ENCODE measurements around the gene TNFRSF1B.
"Not testable (repeated sequence)": the region's sequence is repeated elsewhere in the genome, so short reads cannot be mapped to it uniquely, and the experiment has no call there.

The TNFRSF1B gene

DNA sequence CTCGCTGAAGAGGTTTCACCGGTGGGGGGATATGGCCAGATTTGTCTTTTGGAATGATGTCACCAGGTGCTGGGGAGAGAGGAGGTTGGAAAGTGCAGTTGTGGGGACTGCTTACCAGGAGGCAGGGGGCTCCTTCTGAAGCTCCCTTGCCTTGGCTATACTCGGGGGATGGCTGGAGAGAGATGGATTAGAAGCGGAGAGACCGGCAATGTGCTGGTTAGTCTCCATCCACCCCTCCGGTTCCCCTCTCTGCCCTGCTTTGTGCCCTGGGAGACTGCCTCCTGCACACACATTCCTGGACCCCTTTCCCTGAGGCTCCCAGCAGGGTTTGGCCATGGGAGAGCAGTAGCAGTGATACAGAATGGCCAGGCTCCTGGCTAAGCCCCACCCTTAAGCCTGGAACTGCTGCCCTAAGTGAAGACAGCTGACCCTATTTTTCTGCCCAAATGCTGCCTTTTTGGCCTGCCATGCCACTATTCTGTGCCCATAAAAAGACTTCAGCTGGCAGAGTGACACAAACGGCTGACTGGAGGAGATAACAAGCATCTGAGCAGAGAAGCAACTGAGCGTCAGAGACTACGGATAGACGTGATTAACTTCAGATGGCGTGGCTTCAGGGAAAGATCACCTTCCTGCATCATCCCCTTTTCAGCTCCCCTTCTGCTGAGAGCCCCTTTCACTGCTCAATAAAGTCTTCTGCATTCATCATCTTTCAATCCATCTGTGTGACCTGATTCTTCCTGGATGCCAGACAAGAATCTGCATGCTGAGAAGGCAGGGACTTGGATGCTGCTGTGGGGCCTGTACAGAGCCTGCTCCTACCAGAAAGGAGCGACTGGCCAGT is 48.5 kb downstream of the TNFRSF1B start:
- FAIRE-seq (no peak), DNase-seq (ENCODE audit: low spot score) (no peak)

DNA sequence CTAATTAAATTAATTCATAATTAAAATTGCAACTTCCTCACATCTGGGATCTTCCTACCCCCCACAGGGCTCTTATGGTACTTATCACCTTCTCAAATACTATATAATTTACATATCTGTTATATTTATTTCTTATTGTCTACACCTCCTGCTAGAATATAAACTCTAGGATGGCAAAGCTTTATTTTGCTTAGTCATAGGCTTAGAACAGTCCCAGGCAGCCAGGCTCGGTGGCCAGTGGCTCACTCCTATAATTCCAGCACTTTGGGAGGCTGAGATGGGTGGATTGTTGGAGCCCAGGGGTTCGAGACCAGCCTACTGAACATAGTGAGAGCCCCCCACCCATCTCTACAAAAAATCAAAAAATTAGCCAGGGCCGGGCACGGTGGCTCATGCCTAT is 53.0 kb downstream of the TNFRSF1B start:
- FAIRE-seq (no peak), DNase-seq (ENCODE audit: low spot score) (no peak)

DNA sequence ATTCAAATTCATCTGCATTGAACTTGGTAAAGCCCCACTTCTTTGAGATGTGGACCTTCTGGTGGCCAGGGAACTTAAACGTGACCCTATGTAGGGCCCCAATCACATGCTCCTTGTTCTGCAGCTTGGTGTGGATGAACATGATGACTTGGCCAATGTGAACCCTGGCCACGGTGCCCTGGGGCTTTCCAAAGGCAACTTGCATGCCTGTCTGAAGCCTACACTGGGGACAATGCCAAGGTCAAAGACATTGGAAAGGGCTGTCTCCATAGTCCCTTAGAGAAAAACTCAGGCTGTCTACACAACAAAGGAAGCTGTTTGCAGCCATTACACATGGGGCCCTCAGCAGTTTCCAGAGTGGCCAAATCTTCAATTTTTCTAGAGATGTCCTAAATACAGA is 54.1 kb downstream of the TNFRSF1B start:
- no peak for DNase-seq (ENCODE audit: low spot score)
- FAIRE-seq, result no peak

DNA sequence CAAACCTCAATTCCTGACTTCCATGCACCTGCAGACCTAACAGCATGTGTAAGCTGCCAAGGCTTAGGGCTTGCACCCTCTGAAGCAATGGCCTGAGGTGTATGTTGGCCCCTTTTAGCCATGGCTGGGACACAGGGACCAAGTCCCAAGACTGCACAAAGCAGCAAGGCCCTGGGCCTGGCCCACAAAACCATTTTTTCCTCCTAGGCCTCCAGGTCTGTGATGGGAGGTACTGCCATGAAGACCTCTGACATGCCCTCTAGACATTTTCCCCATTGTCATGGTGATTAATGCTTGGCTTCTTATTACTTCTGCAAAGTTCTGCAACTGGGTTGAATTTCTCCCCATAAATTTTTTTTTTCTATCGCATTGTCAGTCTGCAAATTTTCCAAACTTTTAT is 55.9 kb downstream of the TNFRSF1B start:
- not testable (repeated sequence) for DNase-seq (ENCODE audit: low spot score); FAIRE-seq

- FAIRE-seq; DNase-seq (ENCODE audit: low spot score): not testable (repeated sequence)
These were observed 57.3 kb downstream of the TNFRSF1B start for GRCh38 chr1:12224092-12224491.

DNA sequence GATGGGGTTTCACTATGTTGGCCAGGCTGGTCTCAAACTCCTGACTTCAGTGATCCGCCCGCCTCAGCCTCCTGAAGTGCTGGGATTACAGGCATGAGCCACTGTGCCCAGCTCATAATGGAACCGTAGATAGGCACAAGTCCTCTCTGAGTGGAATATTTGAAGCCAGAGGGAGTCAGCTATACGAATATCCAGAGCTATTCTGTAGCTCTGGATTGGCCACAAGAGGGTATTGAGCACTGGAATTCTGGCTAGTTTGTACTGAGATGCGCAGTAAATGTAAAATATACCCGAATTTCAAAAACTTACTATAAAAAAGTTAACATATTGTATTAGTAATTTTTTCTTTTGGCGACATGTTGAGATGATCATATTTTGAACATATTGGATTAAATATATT is 62.2 kb downstream of the TNFRSF1B start:
- no peak for DNase-seq (ENCODE audit: low spot score)

DNA sequence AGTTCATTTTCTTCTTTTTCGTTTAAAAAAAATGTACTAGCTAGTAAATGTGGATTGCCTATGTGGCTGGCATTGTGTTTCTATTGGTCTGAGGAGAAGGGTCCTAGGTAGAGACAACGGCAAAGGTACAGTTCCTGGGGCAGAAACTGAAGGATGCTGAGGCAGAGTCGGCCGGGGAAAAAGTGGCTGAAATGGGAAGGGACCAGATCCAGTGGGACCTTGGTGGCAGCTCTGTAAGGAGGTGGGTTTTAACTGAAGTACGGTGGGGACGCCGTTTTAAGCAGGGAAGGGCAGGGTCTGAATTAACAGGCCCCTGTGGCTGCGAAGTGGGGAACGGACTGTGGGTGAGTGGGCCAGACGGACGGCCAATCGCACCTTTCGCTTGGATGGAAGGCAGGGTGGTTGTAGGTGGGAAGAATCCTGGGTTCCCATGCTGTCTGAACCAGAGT is 62.6 kb downstream of the TNFRSF1B start:
- FAIRE-seq (no peak), DNase-seq (ENCODE audit: low spot score) (no peak)

More for the DNA sequence above, 62.2 kb downstream of the TNFRSF1B start:
- no peak for FAIRE-seq

- FAIRE-seq (no peak), DNase-seq (ENCODE audit: low spot score) (peak; percentile 94)
These were observed 63.2 kb downstream of the TNFRSF1B start, which contains the start of gene VPS13D for GRCh38 chr1:12229835-12230548. TSS of gene VPS13D (plus strand) at chr1:12230030. CDS start at chr1:12234267, 4,237 bp downstream.

GRCh38 chr1:12230549-12231275 is 63.9 kb downstream of the TNFRSF1B start:
- FAIRE-seq, result no peak
- peak; percentile 40 for DNase-seq (ENCODE audit: low spot score)

DNA sequence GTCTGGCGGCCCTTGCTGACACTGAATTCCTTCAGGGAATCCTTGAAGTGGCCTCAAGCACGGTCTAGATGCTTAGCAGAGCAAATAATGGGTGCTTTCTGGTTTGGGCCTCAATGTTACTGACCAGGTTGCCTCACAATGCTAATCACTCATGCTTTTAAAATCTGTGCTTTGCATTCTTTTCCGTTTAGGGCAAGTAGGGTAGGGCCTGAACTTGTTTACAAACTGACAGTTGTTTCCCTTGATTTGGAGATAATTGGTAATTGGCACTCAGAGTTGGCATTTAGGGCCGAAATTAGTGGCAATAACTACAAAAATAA is 64.4 kb downstream of the TNFRSF1B start:
- FAIRE-seq (no peak), DNase-seq (ENCODE audit: low spot score) (no peak)

GRCh38 chr1:12232221-12232620 is 65.4 kb downstream of the TNFRSF1B start:
- DNase-seq (ENCODE audit: low spot score) (no peak), FAIRE-seq (no peak)

GRCh38 chr1:12244078-12244477 is 77.3 kb downstream of the TNFRSF1B start:
- peak; percentile 47 for DNase-seq (ENCODE audit: low spot score)
- no peak for FAIRE-seq

GRCh38 chr1:12244585-12244984 is 77.8 kb downstream of the TNFRSF1B start:
- FAIRE-seq (no peak), DNase-seq (ENCODE audit: low spot score) (no peak)

- DNase-seq (ENCODE audit: low spot score) (no peak), FAIRE-seq (no peak)
These were observed 78.3 kb downstream of the TNFRSF1B start for GRCh38 chr1:12245116-12245515.

DNA sequence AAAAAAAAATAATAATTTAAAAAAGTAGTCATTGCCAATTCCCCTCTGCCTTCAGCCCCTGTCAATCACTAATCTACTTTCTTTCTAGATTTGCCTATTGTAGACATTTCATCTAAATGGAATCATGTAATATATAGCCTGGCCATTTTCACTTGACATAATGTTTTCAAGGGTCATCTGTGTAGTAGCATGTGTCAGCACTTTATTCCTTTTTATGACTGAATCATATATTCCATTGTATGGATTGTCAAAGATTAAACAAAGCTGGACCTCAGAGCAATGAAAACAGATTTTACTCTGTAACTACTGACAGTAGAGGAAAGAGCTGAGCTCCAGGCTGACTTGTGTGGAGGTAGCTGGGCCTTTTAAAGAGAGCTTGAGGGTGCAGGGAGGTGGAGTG is 78.9 kb downstream of the TNFRSF1B start:
- no peak for FAIRE-seq

DNA sequence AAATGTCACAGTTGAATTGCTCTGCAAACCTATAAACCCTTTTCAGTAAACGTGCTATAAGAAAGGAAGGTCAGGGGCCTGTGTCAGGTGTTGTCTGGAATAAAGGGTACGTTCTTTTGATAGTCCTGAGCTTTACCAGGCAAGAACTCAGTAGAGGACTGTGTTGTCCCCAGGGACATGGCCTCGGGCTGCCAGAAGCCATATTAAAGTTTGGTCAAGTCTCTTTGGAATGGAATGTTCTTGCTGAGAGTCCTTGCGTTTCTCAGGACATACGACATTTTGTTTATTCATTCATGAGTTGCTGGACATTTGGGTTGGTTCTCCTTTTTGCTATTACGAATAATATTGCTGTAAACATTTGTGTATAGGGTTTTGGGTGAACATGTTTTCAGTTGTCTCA is 79.8 kb downstream of the TNFRSF1B start:
- DNase-seq (ENCODE audit: low spot score), result no peak
- FAIRE-seq, result no peak

More for the DNA sequence above, 78.9 kb downstream of the TNFRSF1B start:
- DNase-seq (ENCODE audit: low spot score), result no peak

DNA sequence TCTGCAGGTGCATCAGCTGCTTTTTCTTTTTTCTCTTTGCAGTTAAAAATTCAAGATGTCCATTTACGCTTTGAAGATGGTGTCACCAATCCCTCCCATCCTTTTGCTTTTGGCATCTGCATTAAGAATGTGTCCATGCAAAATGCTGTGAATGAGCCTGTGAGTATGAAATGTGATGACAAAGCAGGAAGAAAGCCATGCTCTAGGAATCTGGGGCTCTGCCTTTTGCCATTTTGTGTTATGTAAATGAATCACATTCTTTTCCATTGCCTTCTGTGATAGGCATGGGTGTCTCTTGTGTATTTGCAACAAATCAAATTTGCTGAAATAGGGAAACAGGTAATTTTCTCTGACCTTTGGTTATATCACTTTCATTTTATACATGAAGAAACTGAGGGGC is 82.4 kb downstream of the TNFRSF1B start:
- no peak for FAIRE-seq
- DNase-seq (ENCODE audit: low spot score), result no peak

DNA sequence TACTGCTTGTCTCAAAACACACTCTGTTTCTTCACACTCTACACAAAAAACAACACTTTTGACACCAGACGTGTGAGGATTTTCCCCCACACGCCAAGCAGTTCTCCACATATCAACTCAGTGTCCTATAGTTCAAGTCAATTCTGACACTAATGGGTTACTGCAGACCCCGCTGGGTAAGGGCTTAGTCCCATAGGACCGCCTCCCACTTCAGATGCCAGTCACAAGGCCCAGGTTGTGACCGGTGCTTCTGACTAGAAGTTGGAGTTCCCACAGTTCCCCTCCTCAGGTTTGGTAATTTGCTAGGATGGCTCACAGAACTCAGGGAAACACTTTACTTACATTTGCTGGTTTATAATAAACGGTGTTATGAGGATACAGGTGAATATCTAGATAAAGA is 83.0 kb downstream of the TNFRSF1B start:
- FAIRE-seq (no peak), DNase-seq (ENCODE audit: low spot score) (no peak)

DNA sequence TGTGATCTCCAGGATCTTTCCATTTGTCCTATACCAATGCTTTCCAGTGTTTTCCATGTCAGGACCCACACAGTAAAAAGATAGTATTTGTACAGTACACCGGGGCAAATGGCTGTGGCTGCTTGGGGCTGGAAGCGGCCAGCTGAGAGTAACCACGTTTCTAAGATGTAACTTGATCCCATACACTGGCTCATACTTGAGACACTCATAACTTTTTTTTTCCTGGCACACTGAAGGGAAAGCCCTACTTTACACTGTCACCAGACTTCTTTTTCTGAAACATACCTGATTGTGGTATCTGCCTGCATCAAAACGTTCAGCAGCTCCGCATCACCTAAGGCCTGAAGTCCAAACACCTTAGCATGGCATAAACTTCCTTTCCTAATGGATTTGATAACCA is 84.7 kb downstream of the TNFRSF1B start:
- no peak for FAIRE-seq
- DNase-seq (ENCODE audit: low spot score), result no peak

- no peak for DNase-seq (ENCODE audit: low spot score)
- FAIRE-seq, result no peak
These were observed 89.1 kb downstream of the TNFRSF1B start for GRCh38 chr1:12255913-12256312.

DNA sequence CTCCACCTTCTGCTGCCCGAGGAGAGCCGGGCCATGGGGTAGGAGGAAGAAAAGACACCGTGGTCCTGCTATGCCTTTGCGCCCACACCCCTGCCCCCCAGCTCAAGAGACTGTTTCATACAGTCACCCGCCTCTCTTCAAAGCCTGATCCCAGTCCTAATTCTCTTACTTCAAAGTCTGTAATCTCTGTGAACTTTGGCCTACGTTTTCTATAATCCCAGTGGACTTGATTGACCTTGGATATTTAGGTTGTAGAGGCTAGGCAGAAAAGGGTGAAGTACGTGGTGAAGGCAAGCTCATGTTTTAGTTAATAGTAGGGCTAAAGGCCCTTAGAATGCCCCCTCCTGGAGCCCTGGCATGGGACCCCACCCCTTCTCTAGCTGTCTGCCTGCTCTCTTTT is 91.5 kb downstream of the TNFRSF1B start:
- FAIRE-seq, result no peak
- no peak for DNase-seq (ENCODE audit: low spot score)
